Fibroblast of villous mesenchyme (primary cell): ENCODE results near the gene GSAP. TPM values are rescaled to one million over a fixed set of nuclear protein-coding genes. Genes with fewer than 3 reads are reported as not detected.

ENCODE experiments used
- DNase-seq: peaks from one replicate; pipeline ENCODE4 v3.0.0-alpha.2; 2010; ENCODE audit warnings: low read depth
- H3K4me3 ChIP-seq: 2 replicates; pipeline ENCODE4 v1.5.1; 2011; ENCODE audit warnings: low read depth, mild to moderate bottlenecking, low read length
- CTCF ChIP-seq: IDR thresholded peaks from 2 replicates; pipeline ENCODE4 v1.5.1; 2012; ENCODE audit warnings: low read depth, mild to moderate bottlenecking, low read length; ENCODE audit not compliant: insufficient read depth
- total RNA-seq: library from RNA; depleted of rRNA; stranded (reverse); fragments of >200 nt; gene quantifications from 2 replicates; pipeline ENCODE4 v1.2.3, GENCODE V29; 2012

The GSAP gene
- total RNA-seq, 1 donor = 13.8 TPM

DNA sequence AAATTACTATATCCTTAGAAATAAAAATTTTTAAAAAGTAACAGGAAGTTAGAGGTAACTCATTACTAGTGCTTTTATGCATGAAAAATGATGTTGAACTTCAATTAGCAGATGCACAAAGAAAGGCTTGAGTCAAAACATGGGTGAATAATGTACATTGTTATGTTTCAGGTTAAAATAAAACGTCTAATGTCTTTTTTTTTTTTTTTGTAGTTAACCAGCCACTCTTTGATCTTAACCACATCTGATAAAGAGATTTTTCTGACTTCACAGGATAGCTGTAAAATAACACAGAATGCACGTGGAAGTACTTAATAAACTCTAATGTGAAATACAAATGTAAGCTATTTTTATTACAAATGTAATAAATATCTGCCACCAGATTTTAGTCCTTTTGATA is 61.7 kb downstream of the GSAP start:
- no peak overlapping the region for H3K4me3 ChIP-seq
- DNase-seq = no peak
- no peak for TF ChIP-seq CTCF

GRCh38 chr7:77353911-77354310 is 62.2 kb downstream of the GSAP start:
- no peak for DNase-seq
- H3K4me3 ChIP-seq = no peak overlapping the region
- no peak for TF ChIP-seq CTCF

DNA sequence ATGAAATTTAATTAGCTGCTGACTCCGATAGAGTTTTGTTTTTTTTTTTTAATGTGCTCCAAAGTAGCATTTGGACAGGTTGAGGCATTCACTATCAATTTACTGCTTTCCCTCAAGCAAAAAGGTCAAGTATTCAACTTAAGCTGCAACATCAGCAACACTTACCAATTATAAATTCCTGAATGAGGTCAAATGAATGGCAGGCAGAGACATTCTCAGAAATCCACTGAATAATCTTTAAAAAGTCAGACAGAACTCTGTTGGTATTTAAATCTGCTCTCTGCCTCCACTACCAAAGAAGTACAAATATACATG is 62.8 kb downstream of the GSAP start:
- no peak for DNase-seq
- H3K4me3 ChIP-seq = no peak overlapping the region
- no peak for TF ChIP-seq CTCF

- DNase-seq = no peak
- no peak overlapping the region for H3K4me3 ChIP-seq
- TF ChIP-seq CTCF = no peak
These were observed 63.3 kb downstream of the GSAP start for GRCh38 chr7:77352665-77353406.

DNA sequence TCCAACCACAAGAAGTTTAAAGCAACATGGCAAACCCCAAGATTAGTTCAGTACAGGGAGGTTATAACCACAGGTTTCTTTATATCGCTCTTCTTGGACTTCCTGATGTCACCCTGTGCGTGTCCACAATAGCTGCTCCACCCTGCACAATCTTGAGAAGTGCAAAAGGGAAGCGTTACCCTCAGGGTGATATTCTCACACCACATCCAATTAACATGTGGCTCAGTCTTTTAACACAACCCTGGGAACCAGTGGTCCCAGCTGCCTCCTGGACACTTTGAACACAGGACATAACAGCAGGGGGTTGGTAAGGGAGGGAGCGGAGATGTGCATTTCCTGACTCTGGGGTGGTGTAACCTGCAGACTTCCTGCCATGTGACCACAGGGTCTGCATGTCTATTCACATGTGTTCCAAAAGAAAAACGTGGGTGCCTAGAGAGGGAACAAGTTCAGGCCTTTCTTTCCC is 64.6 kb downstream of the GSAP start:
- no peak for TF ChIP-seq CTCF
- no peak overlapping the region for H3K4me3 ChIP-seq
- no peak for DNase-seq

DNA sequence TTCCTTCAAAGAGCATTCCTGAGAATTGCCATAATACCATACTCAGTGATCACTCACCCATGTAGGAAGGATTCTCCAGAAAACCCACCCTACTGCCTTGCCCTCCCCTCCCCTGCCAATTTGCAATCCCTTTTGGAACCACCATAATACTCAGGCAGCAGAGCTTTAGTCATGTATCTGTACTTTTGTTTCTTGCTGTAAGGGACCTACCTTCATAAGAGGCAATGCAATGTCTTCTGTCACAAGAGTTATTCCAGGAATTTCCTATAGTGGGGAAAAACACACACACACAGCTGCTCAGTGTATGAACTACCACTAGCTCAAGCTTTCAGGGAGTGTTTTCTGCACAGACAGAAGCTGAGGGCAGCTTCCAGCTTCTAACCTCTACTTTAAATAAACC is 67.0 kb downstream of the GSAP start:
- no peak for TF ChIP-seq CTCF
- no peak for DNase-seq
- no peak overlapping the region for H3K4me3 ChIP-seq

DNA sequence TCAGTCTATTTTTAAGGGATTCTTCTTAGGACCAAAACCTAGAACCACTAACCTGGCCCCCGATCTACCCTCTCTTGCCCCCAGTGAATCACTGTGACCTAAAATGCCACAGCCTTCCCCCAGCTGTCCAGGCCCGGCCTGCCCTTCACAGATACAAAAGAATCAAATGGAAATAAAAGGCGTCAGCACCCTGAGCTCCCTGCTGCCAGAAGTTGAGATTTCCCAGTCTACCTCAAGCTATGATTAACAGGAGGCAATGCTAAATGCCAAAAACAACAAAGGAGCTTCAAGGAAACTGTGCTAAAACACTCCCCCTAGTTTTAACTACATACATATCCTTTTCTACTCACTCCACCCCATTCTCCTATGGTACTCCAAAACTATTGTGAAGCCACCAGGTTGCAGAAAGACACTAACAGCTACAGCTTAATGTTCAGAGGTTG is 67.8 kb downstream of the GSAP start:
- TF ChIP-seq CTCF = no peak
- peak; percentile 82 for DNase-seq
- H3K4me3 ChIP-seq = no peak overlapping the region
